Ectodermal cell (in vitro differentiated cells): ENCODE measurements around the gene FIGN.

Experiments used
- H3K27ac ChIP-seq: 2 replicates; pipeline ENCODE4 v1.7.0; 2013; ENCODE audit warnings: mild to moderate bottlenecking, low read depth, low read length; ENCODE audit not compliant: insufficient read depth, poor library complexity, severe bottlenecking
- H3K27me3 ChIP-seq: 2 replicates; pipeline ENCODE4 v1.7.0; 2013; ENCODE audit warnings: mild to moderate bottlenecking, low read length; ENCODE audit not compliant: insufficient read depth, control insufficient read depth, poor library complexity, severe bottlenecking
- H3K36me3 ChIP-seq: one replicate; pipeline ENCODE4 v1.7.0; 2013; ENCODE audit warnings: low read length; ENCODE audit not compliant: control insufficient read depth, insufficient read depth
- H3K4me1 ChIP-seq: one replicate; pipeline ENCODE4 v1.7.0; 2013; ENCODE audit warnings: low read length; ENCODE audit not compliant: control insufficient read depth, insufficient read depth
- H3K4me3 ChIP-seq: 2 replicates; pipeline ENCODE4 v1.7.0; 2013; ENCODE audit warnings: low read depth, low read length, control low read depth; ENCODE audit not compliant: insufficient read depth
- H3K9me3 ChIP-seq: 2 replicates; pipeline ENCODE4 v1.7.0; 2013; ENCODE audit warnings: mild to moderate bottlenecking, low read length, moderate library complexity; ENCODE audit not compliant: control insufficient read depth
- WGBS, 2 experiments: methylation state at CpG; one replicate each; pipeline ENCODE4 v1.1.7; 2013; ENCODE audit warnings: missing lambda C conversion rate in 2 of 2; 5-methylcytosine and 5-hydroxymethylcytosine counted together

The FIGN gene

GRCh38 chr2:163729636-163730273 lies 6.1 kb downstream of the FIGN start:
- H3K4me1 ChIP-seq, result peaks cover 20% of the 10 kb centered on the region
- H3K27ac ChIP-seq, result no peak overlapping the region
- WGBS, 2 experiments, result 87 to 91% methylated on average over 3 to 4 of the region's 4 CpGs
- H3K27me3 ChIP-seq, result no peaks in the 10 kb centered on the region
- no peaks in the 10 kb centered on the region for H3K9me3 ChIP-seq
- no peaks in the 10 kb centered on the region for H3K36me3 ChIP-seq
- no peak overlapping the region for H3K4me3 ChIP-seq

GRCh38 chr2:163723881-163724280 lies 11.9 kb downstream of the FIGN start:
- H3K27ac ChIP-seq, result no peak overlapping the region
- no peak overlapping the region for H3K4me3 ChIP-seq
- H3K27me3 ChIP-seq, result no peaks in the 10 kb centered on the region
- H3K9me3 ChIP-seq, result no peaks in the 10 kb centered on the region
- H3K4me1 ChIP-seq, result no peaks in the 10 kb centered on the region
- 93% methylated on average over 4 of the region's 4 CpGs for WGBS, 2 experiments
- no peaks in the 10 kb centered on the region for H3K36me3 ChIP-seq

- 95 to 97% methylated on average over 3 of the region's 3 CpGs for WGBS, 2 experiments
- H3K4me3 ChIP-seq, result no peak overlapping the region
- no peaks in the 10 kb centered on the region for H3K4me1 ChIP-seq
- no peak overlapping the region for H3K27ac ChIP-seq
- no peaks in the 10 kb centered on the region for H3K27me3 ChIP-seq
- H3K36me3 ChIP-seq, result no peaks in the 10 kb centered on the region
- no peaks in the 10 kb centered on the region for H3K9me3 ChIP-seq
Measured at GRCh38 chr2:163723348-163723747, 12.5 kb downstream of the FIGN start.

GRCh38 chr2:163719331-163719730 lies 16.5 kb downstream of the FIGN start:
- Histone ChIP-seq H3K27ac (no peak overlapping the region), H3K4me3 (no peak overlapping the region), H3K9me3 (no peaks in the 10 kb centered on the region), H3K27me3 (no peaks in the 10 kb centered on the region), H3K36me3 (no peaks in the 10 kb centered on the region), H3K4me1 (peaks cover 34% of the 10 kb centered on the region)
- 91 to 93% methylated on average over 2 of the region's 2 CpGs for WGBS, 2 experiments

GRCh38 chr2:163717993-163718680 lies 17.7 kb downstream of the FIGN start:
- WGBS, 2 experiments, result 35 to 37% methylated on average over 2 of the region's 2 CpGs
- peaks cover 44% of the 10 kb centered on the region for H3K4me1 ChIP-seq
- no peaks in the 10 kb centered on the region for H3K36me3 ChIP-seq
- H3K27ac ChIP-seq, result no peak overlapping the region
- H3K27me3 ChIP-seq, result no peaks in the 10 kb centered on the region
- no peaks in the 10 kb centered on the region for H3K9me3 ChIP-seq
- no peak overlapping the region for H3K4me3 ChIP-seq

- Histone ChIP-seq H3K27ac (no peak overlapping the region), H3K4me1 (peaks cover 44% of the 10 kb centered on the region), H3K36me3 (no peaks in the 10 kb centered on the region), H3K9me3 (no peaks in the 10 kb centered on the region), H3K27me3 (no peaks in the 10 kb centered on the region), H3K4me3 (no peak overlapping the region)
- WGBS, 2 experiments, result 96 to 97% methylated on average over 2 to 5 of the region's 5 CpGs
Measured at GRCh38 chr2:163717515-163717914, 18.3 kb downstream of the FIGN start.

GRCh38 chr2:163716101-163716500 lies 19.7 kb downstream of the FIGN start:
- Histone ChIP-seq H3K4me3 (no peak overlapping the region), H3K27ac (no peak overlapping the region), H3K4me1 (peaks cover 44% of the 10 kb centered on the region), H3K9me3 (no peaks in the 10 kb centered on the region), H3K36me3 (no peaks in the 10 kb centered on the region), H3K27me3 (no peaks in the 10 kb centered on the region)
- WGBS, 2 experiments, result 100% methylated on average over 1 of the region's 2 CpGs

GRCh38 chr2:163715668-163716067 lies 20.1 kb downstream of the FIGN start:
- no CpG with 5 or more reads among the region's 1 CpG for WGBS, 2 experiments
- Histone ChIP-seq H3K4me1 (peaks cover 44% of the 10 kb centered on the region), H3K36me3 (no peaks in the 10 kb centered on the region), H3K27me3 (no peaks in the 10 kb centered on the region), H3K4me3 (no peak overlapping the region), H3K9me3 (no peaks in the 10 kb centered on the region), H3K27ac (no peak overlapping the region)

- no peaks in the 10 kb centered on the region for H3K36me3 ChIP-seq
- peaks cover 47% of the 10 kb centered on the region for H3K4me1 ChIP-seq
- H3K9me3 ChIP-seq, result no peaks in the 10 kb centered on the region
- H3K27me3 ChIP-seq, result no peaks in the 10 kb centered on the region
- no peak overlapping the region for H3K4me3 ChIP-seq
- WGBS, 2 experiments, result 82 to 89% methylated on average over 8 of the region's 8 CpGs
- no peak overlapping the region for H3K27ac ChIP-seq
Measured at GRCh38 chr2:163715199-163715598, 20.6 kb downstream of the FIGN start.

GRCh38 chr2:163713534-163714311 lies 22.1 kb downstream of the FIGN start:
- H3K27ac ChIP-seq, result peak overlapping the region; percentile 82
- 37 to 38% methylated on average over 7 of the region's 7 CpGs for WGBS, 2 experiments
- H3K36me3 ChIP-seq, result no peaks in the 10 kb centered on the region
- H3K27me3 ChIP-seq, result no peaks in the 10 kb centered on the region
- H3K4me3 ChIP-seq, result no peak overlapping the region
- peaks cover 47% of the 10 kb centered on the region for H3K4me1 ChIP-seq
- H3K9me3 ChIP-seq, result no peaks in the 10 kb centered on the region
